ENCODE data around the gene FRMD7. TPM values are rescaled to one million over a fixed set of nuclear protein-coding genes. Genes with fewer than 3 reads are reported as not detected.

The FRMD7 gene
- total and polyA plus RNA-seq, 2 of the 4 experiments (the other 2 are of a cell fraction), result not detected

GRCh38 chrX:132034648-132035047 lies 93.2 kb downstream of the FRMD7 start:
- H3K14ac ChIP-seq (replicated peaks; ENCODE audit: low read depth, low read length), result no peak overlapping the region
- no peaks in the 10 kb centered on the region for H3K79me1 ChIP-seq (ENCODE audit: low read depth in 1 of 2, low read length in 2 of 2)
- H2BK120ac ChIP-seq (ENCODE audit: low read depth, low read length), result no peak overlapping the region
- no peak overlapping the region for H3K4me3 ChIP-seq (ENCODE audit: insufficient read depth, low read depth, low read length)
- no peak overlapping the region for H3K9ac ChIP-seq (ENCODE audit: low read depth, low read length)
- in situ Hi-C loops (cut with MboI; ENCODE audit: low sequenced_read_pairs) (no loop called here), intact Hi-C loops (cut with micrococcal nuclease) (no loop called here), dilution Hi-C loops (cut with HindIII; ENCODE audit: low sequenced_read_pairs, unreplicated experiment) (no loop called here)
- H2BK5ac ChIP-seq (ENCODE audit: low read depth, low read length, poor library complexity, severe bottlenecking), result no peak overlapping the region
- H3K56ac ChIP-seq (ENCODE audit: extremely low read depth, insufficient read depth, low read length), result no peak overlapping the region
- no peak overlapping the region for H2AK5ac ChIP-seq (ENCODE audit: low read depth, low read length)
- no peak overlapping the region for H4K91ac ChIP-seq (ENCODE audit: insufficient read depth, low read depth, low read length)
- H3K27ac ChIP-seq (ENCODE audit: insufficient read depth, low read length), result no peak overlapping the region
- H3K23ac ChIP-seq (ENCODE audit: low read depth, low read length), result no peak overlapping the region
- BruUV-seq (replicated peaks), result no TSS peak
- H4K5ac ChIP-seq (ENCODE audit: low read depth, low read length), result no peak overlapping the region
- no peak overlapping the region for H2BK15ac ChIP-seq (ENCODE audit: low read depth, low read length)
- H2AFZ ChIP-seq (replicated peaks; ENCODE audit: low read length, poor library complexity), result no peak overlapping the region
- H3K27me3 ChIP-seq (ENCODE audit: control insufficient read depth, insufficient read depth, low read length), result no peaks in the 10 kb centered on the region; the same call in 1 of the 2 replicates
- POLR2A ChIA-PET (ENCODE audit: unreplicated experiment), result no interaction called here
- H3K36me3 ChIP-seq (ENCODE audit: control insufficient read depth, insufficient read depth, low read length), result no peaks in the 10 kb centered on the region
- H3K18ac ChIP-seq (ENCODE audit: low read depth, low read length), result no peak overlapping the region
- H3K9me3 ChIP-seq (ENCODE audit: control insufficient read depth, insufficient read depth, low read length), result no peaks in the 10 kb centered on the region
- no peak overlapping the region for H2AK9ac ChIP-seq (replicated peaks; ENCODE audit: low read depth, low read length, poor library complexity)
- no peaks in the 10 kb centered on the region for H3K9me1 ChIP-seq (ENCODE audit: insufficient read depth, low read length)
- DNase-seq, result no peak
- CTCF ChIA-PET, result no interaction called here
- no peaks in the 10 kb centered on the region for H4K20me1 ChIP-seq (ENCODE audit: insufficient read depth, low read length)
- no peak overlapping the region for H2BK20ac ChIP-seq (ENCODE audit: low read depth, low read length)
- WGBS, 2 experiments (ENCODE audit: extremely low coverage in 2 of 2, insufficient read length in 1 of 2), result no CpG with 5 or more reads among the region's 3 CpGs
- TF ChIP-seq NFE2L2 (IDR thresholded peaks at IDR 0.05; ENCODE audit: low read depth, low read length) (no peak), RAD21 (IDR thresholded peaks at IDR 0.05; ENCODE audit: low read length) (no peak), SMC3 (IDR thresholded peaks at IDR 0.05; ENCODE audit: low read depth, low read length) (no peak), MXI1 (IDR thresholded peaks at IDR 0.05; ENCODE audit: borderline replicate concordance, low read depth, low read length) (no peak), MAFK (IDR thresholded peaks at IDR 0.05; ENCODE audit: low read depth, low read length) (no peak), CHD1 (IDR thresholded peaks at IDR 0.05; ENCODE audit: low read depth, low read length) (no peak), RCOR1 (IDR thresholded peaks at IDR 0.05; ENCODE audit: insufficient replicate concordance, low read length) (no peak), USF2 (IDR thresholded peaks at IDR 0.05; ENCODE audit: low read depth, low read length) (no peak), MAZ (IDR thresholded peaks at IDR 0.05; ENCODE audit: borderline replicate concordance, low read depth, low read length) (no peak), FOS (IDR thresholded peaks at IDR 0.05; ENCODE audit: low read depth, low read length) (no peak)
- H3K4ac ChIP-seq (ENCODE audit: low read depth, low read length), result no peak overlapping the region
- ATAC-seq (ENCODE audit: low read depth), result no peak
- no peak overlapping the region for H3K4me2 ChIP-seq (ENCODE audit: low read depth, low read length)
- no peak overlapping the region for H4K8ac ChIP-seq (ENCODE audit: low read depth in 2 of 2, low read length in 2 of 2)
- H3K4me1 ChIP-seq (ENCODE audit: control insufficient read depth, insufficient read depth, low read length), result no peaks in the 10 kb centered on the region

All from IMR-90 (cell line).